CD4-positive, CD25-positive, alpha-beta regulatory T cell (primary cell): Measurements from ENCODE around the gene SS18L1. TPM values are rescaled to one million over a fixed set of nuclear protein-coding genes. Genes with fewer than 3 reads are reported as not detected.
A peak's percentile ranks its signal among the peaks of the same experiment; 100 is the strongest.

ENCODE experiments used
- ATAC-seq, 2 donors: fragments of 150-1000 bp; cut with Tn5 transposase; one replicate each; pipeline ENCODE4 v1.10.0; 2021; ENCODE audit warnings: low read depth in 2 of 2, moderate number of reproducible peaks in 2 of 2, moderate library complexity in 1 of 2
- DNase-seq, 3 donors: peaks; one replicate each; pipeline versions ENCODE4 v3.0.0 to v3.0.0-alpha.2; 2012 to 2022; ENCODE audit warnings: mixed read lengths in 1 of 3
- H3K27ac ChIP-seq: one replicate; pipeline ENCODE4 v1.7.0; 2013; ENCODE audit warnings: mild to moderate bottlenecking, low read length; ENCODE audit not compliant: insufficient read depth, poor library complexity, severe bottlenecking
- H3K27me3 ChIP-seq: one replicate; pipeline ENCODE4 v1.7.0; 2013; ENCODE audit warnings: low read length; ENCODE audit not compliant: control insufficient read depth, insufficient read depth
- H3K36me3 ChIP-seq: one replicate; pipeline ENCODE4 v1.7.0; 2013; ENCODE audit warnings: mild to moderate bottlenecking, low read length, moderate library complexity; ENCODE audit not compliant: control insufficient read depth, insufficient read depth
- H3K4me1 ChIP-seq: 2 replicates; pipeline ENCODE4 v1.7.0; 2013; ENCODE audit warnings: mild to moderate bottlenecking, low read length; ENCODE audit not compliant: insufficient read depth, control insufficient read depth, poor library complexity, severe bottlenecking
- H3K4me3 ChIP-seq: one replicate; pipeline ENCODE4 v1.7.0; 2013; ENCODE audit warnings: low read depth, mild to moderate bottlenecking, low read length, moderate library complexity
- H3K9me3 ChIP-seq, 2 experiments: 1 replicate in 1 of 2; 2 replicates in 1 of 2; pipeline ENCODE4 v1.7.0; 2013; ENCODE audit warnings: low read length in 2 of 2, mild to moderate bottlenecking in 1 of 2, moderate library complexity in 1 of 2; ENCODE audit not compliant: control insufficient read depth in 2 of 2
- H3K27ac Mint-ChIP-seq, 3 donors: one replicate each; pipeline ENCODE4 v1.8.0; 2020 to 2022; ENCODE audit warnings: mild to moderate bottlenecking in 3 of 3, mixed read lengths in 3 of 3, moderate library complexity in 2 of 3
- H3K27me3 Mint-ChIP-seq: one replicate; pipeline ENCODE4 v1.8.0; 2022; ENCODE audit warnings: mild to moderate bottlenecking, mixed read lengths
- H3K36me3 Mint-ChIP-seq: one replicate; pipeline ENCODE4 v1.8.0; 2020; ENCODE audit warnings: mixed read lengths
- H3K4me1 Mint-ChIP-seq, 4 donors: one replicate each; pipeline ENCODE4 v1.8.0; 2020 to 2022; ENCODE audit warnings: mixed read lengths in 4 of 4, mild to moderate bottlenecking in 1 of 4
- H3K4me3 Mint-ChIP-seq, 4 donors: one replicate each; pipeline ENCODE4 v1.8.0; 2020 to 2022; ENCODE audit warnings: mild to moderate bottlenecking in 4 of 4, mixed read lengths in 4 of 4, moderate library complexity in 3 of 4
- H3K9me3 Mint-ChIP-seq, 7 donors: one replicate each; pipeline ENCODE4 v1.8.0; 2020 to 2022; ENCODE audit warnings: mixed read lengths in 7 of 7, mild to moderate bottlenecking in 3 of 7, moderate library complexity in 2 of 7
- polyA plus RNA-seq, 4 donors: library from polyadenylated mRNA; unstranded; fragments of 300-500 nt; fragmentation: Illumina TruSeq; gene quantifications; one replicate each; pipeline ENCODE4 v1.2.3, GENCODE V29; 2021
- total RNA-seq: library from RNA; stranded (reverse); gene quantifications from one replicate; pipeline ENCODE4 v1.2.3, GENCODE V29; 2022

Gene SS18L1
- total and polyA plus RNA-seq, 5 donors from 2014 or later: 0.39 to 21.0 (median 0.81) TPM

- Histone ChIP-seq H3K4me1 (peaks cover 11% of the 10 kb centered on the region), H3K27ac (no peak overlapping the region), H3K9me3 (no peaks in the 10 kb centered on the region), H3K4me3 (no peak overlapping the region), H3K36me3 (no peaks in the 10 kb centered on the region), H3K27me3 (no peaks in the 10 kb centered on the region)
- ATAC-seq: no peak
- no peaks in the 10 kb centered on the region for H3K36me3 Mint-ChIP-seq
- H3K27me3 Mint-ChIP-seq: peaks cover 30% of the 10 kb centered on the region
- H3K27ac Mint-ChIP-seq: no peak overlapping the region
- H3K4me3 Mint-ChIP-seq: no peak overlapping the region
- DNase-seq: no peak
- peaks cover 0 to 4% (median under 1%) of the 10 kb centered on the region in 4 donors for H3K4me1 Mint-ChIP-seq
- peaks cover 0 to 2% (median 0%) of the 10 kb centered on the region in 7 donors for H3K9me3 Mint-ChIP-seq
Observed at GRCh38 chr20:62215991-62216635, 72.5 kb downstream of the SS18L1 start.

GRCh38 chr20:62216636-62217566, 73.3 kb downstream of the SS18L1 start:
- Mint-ChIP-seq H3K27ac (no peak overlapping the region), H3K4me3 (no peak overlapping the region), H3K27me3 (peaks cover 35% of the 10 kb centered on the region), H3K36me3 (no peaks in the 10 kb centered on the region), H3K4me1 (peaks cover 0 to 4% (median under 1%) of the 10 kb centered on the region in 4 donors), H3K9me3 (peaks cover 0 to 2% (median 0%) of the 10 kb centered on the region in 7 donors)
- DNase-seq (no peak), ATAC-seq (no peak)
- Histone ChIP-seq H3K4me1 (peaks cover 11% of the 10 kb centered on the region), H3K9me3 (no peaks in the 10 kb centered on the region), H3K4me3 (no peak overlapping the region), H3K36me3 (no peaks in the 10 kb centered on the region), H3K27ac (no peak overlapping the region), H3K27me3 (no peaks in the 10 kb centered on the region)

GRCh38 chr20:62217913-62218773, 74.6 kb downstream of the SS18L1 start:
- H3K9me3 Mint-ChIP-seq: peaks cover 0 to 2% (median 0%) of the 10 kb centered on the region in 7 donors
- Histone ChIP-seq H3K36me3 (no peaks in the 10 kb centered on the region), H3K4me3 (no peak overlapping the region), H3K9me3 (no peaks in the 10 kb centered on the region), H3K27me3 (no peaks in the 10 kb centered on the region), H3K27ac (no peak overlapping the region), H3K4me1 (peaks cover 11% of the 10 kb centered on the region)
- no peak overlapping the region for H3K4me3 Mint-ChIP-seq
- peaks cover 0 to 4% (median under 1%) of the 10 kb centered on the region in 4 donors for H3K4me1 Mint-ChIP-seq
- no peaks in the 10 kb centered on the region for H3K36me3 Mint-ChIP-seq
- ATAC-seq (no peak), DNase-seq (no peak)
- peaks cover 35% of the 10 kb centered on the region for H3K27me3 Mint-ChIP-seq
- no peak overlapping the region for H3K27ac Mint-ChIP-seq

GRCh38 chr20:62219101-62219991, 75.8 kb downstream of the SS18L1 start:
- H3K9me3 ChIP-seq: no peaks in the 10 kb centered on the region
- ATAC-seq (no peak), DNase-seq (no peak)
- Mint-ChIP-seq H3K36me3 (no peaks in the 10 kb centered on the region), H3K4me1 (peaks cover 0 to 4% (median under 1%) of the 10 kb centered on the region in 4 donors), H3K9me3 (peaks cover 0 to 2% (median 0%) of the 10 kb centered on the region in 7 donors), H3K27me3 (peaks cover 34% of the 10 kb centered on the region), H3K27ac (no peak overlapping the region), H3K4me3 (peak overlapping the region in 1 of 4 donors; percentile 60)
- no peaks in the 10 kb centered on the region for H3K27me3 ChIP-seq
- H3K27ac ChIP-seq: no peak overlapping the region
- H3K4me1 ChIP-seq: peaks cover 11% of the 10 kb centered on the region
- no peaks in the 10 kb centered on the region for H3K36me3 ChIP-seq
- no peak overlapping the region for H3K4me3 ChIP-seq

GRCh38 chr20:62219992-62220665, 76.6 kb downstream of the SS18L1 start, which contains the start of gene HRH3:
TSS of gene HRH3 (minus strand) at chr20:62220278. CDS start at chr20:62219970, 308 bp downstream.
- no peak within 1 kb of the TSS for H3K4me3 ChIP-seq
- H3K4me3 Mint-ChIP-seq: peak within 1 kb of the TSS in 2 of 4 donors; percentile 39 to 60
- no peaks in the 10 kb centered on the region for H3K36me3 ChIP-seq
- peak in 2 of 3 donors; percentile 13 to 32 for DNase-seq
- no peak within 1 kb of the TSS for H3K27ac ChIP-seq
- no peak within 1 kb of the TSS for H3K27ac Mint-ChIP-seq
- H3K27me3 Mint-ChIP-seq: peaks cover 26% of the 10 kb centered on the region
- no peaks in the 10 kb centered on the region for H3K9me3 ChIP-seq
- H3K4me1 Mint-ChIP-seq: peaks cover 0 to 4% (median under 1%) of the 10 kb centered on the region in 4 donors
- peaks cover 11% of the 10 kb centered on the region for H3K4me1 ChIP-seq
- no peaks in the 10 kb centered on the region for H3K36me3 Mint-ChIP-seq
- ATAC-seq: peak; percentile 32 to 47
- peaks cover 0 to 2% (median 0%) of the 10 kb centered on the region in 7 donors for H3K9me3 Mint-ChIP-seq
- H3K27me3 ChIP-seq: no peaks in the 10 kb centered on the region

GRCh38 chr20:62220666-62221568, 77.3 kb downstream of the SS18L1 start:
- no peak overlapping the region for H3K27ac ChIP-seq
- peaks cover 11% of the 10 kb centered on the region for H3K4me1 ChIP-seq
- no peak overlapping the region for H3K27ac Mint-ChIP-seq
- no peaks in the 10 kb centered on the region for H3K36me3 Mint-ChIP-seq
- H3K4me3 Mint-ChIP-seq: peak overlapping the region in 1 of 4 donors; percentile 39
- ATAC-seq: no peak
- no peaks in the 10 kb centered on the region for H3K9me3 ChIP-seq
- no peaks in the 10 kb centered on the region for H3K36me3 ChIP-seq
- H3K4me3 ChIP-seq: no peak overlapping the region
- H3K27me3 ChIP-seq: no peaks in the 10 kb centered on the region
- no peak for DNase-seq
- H3K27me3 Mint-ChIP-seq: peaks cover 23% of the 10 kb centered on the region
- H3K4me1 Mint-ChIP-seq: peaks cover 0 to 4% (median 0%) of the 10 kb centered on the region in 4 donors
- peaks cover 0 to 2% (median 0%) of the 10 kb centered on the region in 7 donors for H3K9me3 Mint-ChIP-seq
